ENCODE measurements around the gene ATF6.

ATF6 gene

GRCh38 chr1:161949548-161949947 is 183.4 kb downstream of the ATF6 start:
- no peak overlapping the region for H3K9ac ChIP-seq (ENCODE audit: low read length)
- H3K9me3 ChIP-seq (replicated peaks; ENCODE audit: insufficient read depth, low read length): no peaks in the 10 kb centered on the region
- DNase-seq: no peak
- no peak overlapping the region for H3K4me3 ChIP-seq (ENCODE audit: low read length)
- H3K27me3 ChIP-seq (replicated peaks; ENCODE audit: insufficient read depth, low read length): no peaks in the 10 kb centered on the region
- TF ChIP-seq EZH2 (optimal IDR thresholded peaks at IDR 0.05; ENCODE audit: low read depth, low read length): no peak
- H3K27ac ChIP-seq (ENCODE audit: low read length): no peak overlapping the region
- no peaks in the 10 kb centered on the region for H3F3A ChIP-seq (ENCODE audit: insufficient read depth, low read length)
- no peaks in the 10 kb centered on the region for H3K79me2 ChIP-seq (ENCODE audit: low read length)
- H3K4me1 ChIP-seq (ENCODE audit: low read length): no peaks in the 10 kb centered on the region
- H3K4me2 ChIP-seq (ENCODE audit: low read depth, low read length): no peak overlapping the region
- no peaks in the 10 kb centered on the region for H3K9me2 ChIP-seq (replicated peaks; ENCODE audit: insufficient read depth, low read length)
- no peaks in the 10 kb centered on the region for H4K20me1 ChIP-seq (ENCODE audit: insufficient read depth, low read length)
- no peaks in the 10 kb centered on the region for H3K36me3 ChIP-seq (replicated peaks; ENCODE audit: insufficient read depth, low read length)
- no peak overlapping the region for H2AFZ ChIP-seq (ENCODE audit: low read length)

- TF ChIP-seq CTCF (IDR thresholded peaks at IDR 0.05; ENCODE audit: low read length): no peak
- no peak for TF ChIP-seq EZH2 (optimal IDR thresholded peaks at IDR 0.05; ENCODE audit: low read depth, low read length)
- Histone ChIP-seq H3K79me2 (ENCODE audit: low read length) (no peaks in the 10 kb centered on the region), H2AFZ (ENCODE audit: low read length) (no peak overlapping the region)
Observed at GRCh38 chr1:161950377-161950776, 184.3 kb downstream of the ATF6 start.

GRCh38 chr1:161951646-161952045 is 185.5 kb downstream of the ATF6 start:
- Histone ChIP-seq H2AFZ (ENCODE audit: low read length) (no peak overlapping the region), H3K9ac (ENCODE audit: low read length) (no peak overlapping the region), H3K4me1 (ENCODE audit: low read length) (no peaks in the 10 kb centered on the region), H3K27me3 (replicated peaks; ENCODE audit: insufficient read depth, low read length) (no peaks in the 10 kb centered on the region), H3F3A (ENCODE audit: insufficient read depth, low read length) (no peaks in the 10 kb centered on the region), H3K9me3 (replicated peaks; ENCODE audit: insufficient read depth, low read length) (no peaks in the 10 kb centered on the region), H3K4me3 (ENCODE audit: low read length) (no peak overlapping the region), H3K27ac (ENCODE audit: low read length) (no peak overlapping the region), H3K9me2 (replicated peaks; ENCODE audit: insufficient read depth, low read length) (no peaks in the 10 kb centered on the region), H3K4me2 (ENCODE audit: low read depth, low read length) (no peak overlapping the region), H4K20me1 (ENCODE audit: insufficient read depth, low read length) (no peaks in the 10 kb centered on the region), H3K36me3 (replicated peaks; ENCODE audit: insufficient read depth, low read length) (no peaks in the 10 kb centered on the region), H3K79me2 (ENCODE audit: low read length) (no peaks in the 10 kb centered on the region)
- no peak for DNase-seq
- TF ChIP-seq EZH2 (optimal IDR thresholded peaks at IDR 0.05; ENCODE audit: low read depth, low read length): no peak
- TF ChIP-seq CTCF (IDR thresholded peaks at IDR 0.05; ENCODE audit: low read length): no peak
- TF ChIP-seq EZH2phosphoT487 (IDR thresholded peaks at IDR 0.05; ENCODE audit: low read length): no peak

More at GRCh38 chr1:161950377-161950776, 184.3 kb downstream of the ATF6 start:
- H3K9me3 ChIP-seq (replicated peaks; ENCODE audit: insufficient read depth, low read length): no peaks in the 10 kb centered on the region
- H3K4me1 ChIP-seq (ENCODE audit: low read length): no peaks in the 10 kb centered on the region
- DNase-seq: no peak
- no peaks in the 10 kb centered on the region for H3K9me2 ChIP-seq (replicated peaks; ENCODE audit: insufficient read depth, low read length)
- no peak overlapping the region for H3K9ac ChIP-seq (ENCODE audit: low read length)
- no peak overlapping the region for H3K4me3 ChIP-seq (ENCODE audit: low read length)
- no peaks in the 10 kb centered on the region for H4K20me1 ChIP-seq (ENCODE audit: insufficient read depth, low read length)
- no peak overlapping the region for H3K4me2 ChIP-seq (ENCODE audit: low read depth, low read length)
- no peak overlapping the region for H3K27ac ChIP-seq (ENCODE audit: low read length)
- H3F3A ChIP-seq (ENCODE audit: insufficient read depth, low read length): no peaks in the 10 kb centered on the region
- H3K27me3 ChIP-seq (replicated peaks; ENCODE audit: insufficient read depth, low read length): no peaks in the 10 kb centered on the region
- no peaks in the 10 kb centered on the region for H3K36me3 ChIP-seq (replicated peaks; ENCODE audit: insufficient read depth, low read length)

- Histone ChIP-seq H3K36me3 (replicated peaks; ENCODE audit: insufficient read depth, low read length) (no peaks in the 10 kb centered on the region), H3K27me3 (replicated peaks; ENCODE audit: insufficient read depth, low read length) (no peaks in the 10 kb centered on the region), H3F3A (ENCODE audit: insufficient read depth, low read length) (no peaks in the 10 kb centered on the region), H4K20me1 (ENCODE audit: insufficient read depth, low read length) (no peaks in the 10 kb centered on the region), H3K4me1 (ENCODE audit: low read length) (no peaks in the 10 kb centered on the region), H3K9me2 (replicated peaks; ENCODE audit: insufficient read depth, low read length) (no peaks in the 10 kb centered on the region), H3K9ac (ENCODE audit: low read length) (no peak overlapping the region), H3K79me2 (ENCODE audit: low read length) (no peaks in the 10 kb centered on the region), H3K27ac (ENCODE audit: low read length) (no peak overlapping the region), H3K4me3 (ENCODE audit: low read length) (no peak overlapping the region), H3K4me2 (ENCODE audit: low read depth, low read length) (no peak overlapping the region), H2AFZ (ENCODE audit: low read length) (no peak overlapping the region), H3K9me3 (replicated peaks; ENCODE audit: insufficient read depth, low read length) (no peaks in the 10 kb centered on the region)
- TF ChIP-seq EZH2phosphoT487 (IDR thresholded peaks at IDR 0.05; ENCODE audit: low read length) (no peak), EZH2 (optimal IDR thresholded peaks at IDR 0.05; ENCODE audit: low read depth, low read length) (no peak), CTCF (IDR thresholded peaks at IDR 0.05; ENCODE audit: low read length) (no peak)
- no peak for DNase-seq
Observed at GRCh38 chr1:161952607-161953172, 186.6 kb downstream of the ATF6 start.

Measured in MM.1S (cell line).